Measurements from ENCODE around the gene DUXB. TPM values are rescaled to one million over a fixed set of nuclear protein-coding genes. Genes with fewer than 3 reads are reported as not detected.

Gene DUXB
- total RNA-seq, 1 experiment from 2014 or later: not detected

DNA sequence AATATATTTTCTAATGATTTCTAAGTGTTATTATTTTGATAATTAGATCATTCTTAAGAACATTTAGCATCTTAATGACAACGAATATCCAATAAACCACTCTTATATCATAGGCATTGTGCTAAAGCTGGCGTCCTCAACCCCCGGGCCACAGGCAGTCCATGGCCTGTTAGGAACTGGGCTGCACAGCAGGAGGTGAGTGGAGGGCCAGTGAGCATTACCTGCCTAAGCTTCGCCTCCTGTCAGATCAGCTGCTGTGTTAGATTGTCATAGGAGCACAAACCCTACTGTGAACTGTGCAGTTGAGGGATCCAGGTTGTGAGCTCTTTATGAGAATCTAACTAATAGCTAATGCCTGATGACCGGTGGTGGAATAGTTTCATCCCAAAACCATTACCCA, 3.7 kb downstream of the DUXB start:
- H3K56ac ChIP-seq (ENCODE audit: insufficient read length, low read depth, low read length): no peak overlapping the region
- no peak overlapping the region for H2BK5ac ChIP-seq (ENCODE audit: insufficient read length, low read length)
- no peak overlapping the region for H3K27ac ChIP-seq (ENCODE audit: insufficient read length, low read depth, low read length)
- H3K4me1 Mint-ChIP-seq: peaks cover 4 to 8% of the 10 kb centered on the region in 2 experiments
- no peak for DNase-seq
- no peak overlapping the region for H3K4me2 ChIP-seq (ENCODE audit: insufficient read depth, insufficient read length, low read length)
- no peak overlapping the region for H2AFZ ChIP-seq (ENCODE audit: low read length)
- no peak overlapping the region for H4K91ac ChIP-seq (ENCODE audit: insufficient read length, low read depth, low read length)
- no peak overlapping the region for H3K4ac ChIP-seq (ENCODE audit: low read depth, low read length)
- H2BK20ac ChIP-seq (ENCODE audit: low read depth, low read length, poor library complexity, severe bottlenecking): no peak overlapping the region
- no peaks in the 10 kb centered on the region for H3K4me1 ChIP-seq (ENCODE audit: insufficient read depth, low read length)
- no peak overlapping the region for H2AK5ac ChIP-seq (ENCODE audit: insufficient read length, low read length)
- no peaks in the 10 kb centered on the region for H3K9me3 Mint-ChIP-seq
- no peaks in the 10 kb centered on the region for H3K23me2 ChIP-seq (ENCODE audit: insufficient read length, low read depth, low read length, poor library complexity, severe bottlenecking)
- no peak overlapping the region for H3K4me3 Mint-ChIP-seq
- H3K9me3 ChIP-seq (ENCODE audit: control insufficient read depth, low read depth, low read length): no peaks in the 10 kb centered on the region
- H3K27ac Mint-ChIP-seq: no peak overlapping the region
- H3K9ac ChIP-seq (ENCODE audit: extremely low read depth, insufficient read length, low read length): no peak overlapping the region
- H3K18ac ChIP-seq (ENCODE audit: insufficient read length, low read depth, low read length): no peak overlapping the region
- H4K8ac ChIP-seq (replicated peaks; ENCODE audit: insufficient read length, low read depth, low read length): no peak overlapping the region
- TF ChIP-seq, protein P1, sequence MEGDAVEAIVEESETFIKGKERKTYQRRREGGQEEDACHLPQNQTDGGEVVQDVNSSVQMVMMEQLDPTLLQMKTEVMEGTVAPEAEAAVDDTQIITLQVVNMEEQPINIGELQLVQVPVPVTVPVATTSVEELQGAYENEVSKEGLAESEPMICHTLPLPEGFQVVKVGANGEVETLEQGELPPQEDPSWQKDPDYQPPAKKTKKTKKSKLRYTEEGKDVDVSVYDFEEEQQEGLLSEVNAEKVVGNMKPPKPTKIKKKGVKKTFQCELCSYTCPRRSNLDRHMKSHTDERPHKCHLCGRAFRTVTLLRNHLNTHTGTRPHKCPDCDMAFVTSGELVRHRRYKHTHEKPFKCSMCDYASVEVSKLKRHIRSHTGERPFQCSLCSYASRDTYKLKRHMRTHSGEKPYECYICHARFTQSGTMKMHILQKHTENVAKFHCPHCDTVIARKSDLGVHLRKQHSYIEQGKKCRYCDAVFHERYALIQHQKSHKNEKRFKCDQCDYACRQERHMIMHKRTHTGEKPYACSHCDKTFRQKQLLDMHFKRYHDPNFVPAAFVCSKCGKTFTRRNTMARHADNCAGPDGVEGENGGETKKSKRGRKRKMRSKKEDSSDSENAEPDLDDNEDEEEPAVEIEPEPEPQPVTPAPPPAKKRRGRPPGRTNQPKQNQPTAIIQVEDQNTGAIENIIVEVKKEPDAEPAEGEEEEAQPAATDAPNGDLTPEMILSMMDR (conservative IDR thresholded peaks at IDR 0.05): no peak
- H2BK15ac ChIP-seq (ENCODE audit: low read depth, low read length): no peak overlapping the region
- H4K20me1 ChIP-seq (ENCODE audit: control insufficient read depth, insufficient read depth, insufficient read length): no peaks in the 10 kb centered on the region
- no peaks in the 10 kb centered on the region for H3K36me3 Mint-ChIP-seq (ENCODE audit: insufficient read depth in 1 of 3, low read depth in 3 of 3)
- no peak overlapping the region for H3T11ph ChIP-seq (ENCODE audit: low read length)
- H3K27me3 Mint-ChIP-seq (ENCODE audit: low read depth): no peaks in the 10 kb centered on the region
- H2BK120ac ChIP-seq (ENCODE audit: low read depth, low read length, poor library complexity, severe bottlenecking): no peak overlapping the region
- no peak overlapping the region for H3K23ac ChIP-seq (ENCODE audit: insufficient read length, low read depth, low read length)
- WGBS (ENCODE audit: extremely low coverage, insufficient read length, low lambda C conversion rate): no CpG with 5 or more reads among the region's 5 CpGs
- no peak overlapping the region for H4K5ac ChIP-seq (ENCODE audit: insufficient read length, low read depth, low read length)
- no peaks in the 10 kb centered on the region for H3K79me1 ChIP-seq (ENCODE audit: insufficient read depth, low read depth, low read length, poor library complexity, severe bottlenecking)
- no peak overlapping the region for H3K14ac ChIP-seq (ENCODE audit: insufficient read depth, low read length)
- no peaks in the 10 kb centered on the region for H3K79me2 ChIP-seq (ENCODE audit: insufficient read depth, low read length)
- no peak overlapping the region for H2BK12ac ChIP-seq (ENCODE audit: insufficient read length, low read depth, low read length)
- no peaks in the 10 kb centered on the region for H3K27me3 ChIP-seq (ENCODE audit: insufficient read depth, low read length)

Measured in H9 (cell line).